Naive thymus-derived CD8-positive, alpha-beta T cell (primary cell): Measurements from ENCODE around the gene PRXL2B. TPM values are rescaled to one million over a fixed set of nuclear protein-coding genes. Genes with fewer than 3 reads are reported as not detected.
A peak's percentile ranks its signal among the peaks of the same experiment; 100 is the strongest.

Source experiments
- ATAC-seq, 2 donors: fragments of 150-1000 bp; cut with Tn5 transposase in 1 of 2; sonication (Bioruptor Pico), chemical (Tn5 transposase) in 1 of 2; 1 replicate in 1 of 2; 2 replicates in 1 of 2; pipeline ENCODE4 v1.10.0; 2021; ENCODE audit warnings: mild to moderate bottlenecking in 2 of 2, moderate library complexity in 2 of 2
- POLR2A ChIA-PET: fragments of 350-600 bp; sonication (Branson Sonifier 250); formaldehyde crosslinking; loops from one replicate; lab custom pipeline; 2021; ENCODE audit warnings: antibody characterized with exemption; lab: Charles Lee
- DNase-seq, 10 donors: peaks; one replicate each; pipeline versions ENCODE4 v3.0.0 to v3.0.0-alpha.2; 2020 to 2022
- H3K27ac Mint-ChIP-seq, 10 donors: one replicate each; pipeline ENCODE4 v1.8.0; 2020 to 2022; ENCODE audit warnings: mild to moderate bottlenecking in 10 of 10, mixed read lengths in 10 of 10, moderate library complexity in 4 of 10, inconsistent platforms in 1 of 10
- H3K27me3 Mint-ChIP-seq, 5 donors: one replicate each; pipeline ENCODE4 v1.8.0; 2021 to 2022; ENCODE audit warnings: mixed read lengths in 5 of 5
- H3K36me3 Mint-ChIP-seq, 3 donors: one replicate each; pipeline ENCODE4 v1.8.0; 2020 to 2022; ENCODE audit warnings: mixed read lengths in 3 of 3, mild to moderate bottlenecking in 2 of 3, inconsistent platforms in 1 of 3
- H3K4me1 Mint-ChIP-seq, 4 donors: one replicate each; pipeline ENCODE4 v1.8.0; 2021 to 2022; ENCODE audit warnings: mixed read lengths in 4 of 4
- H3K4me3 Mint-ChIP-seq, 10 donors: one replicate each; pipeline ENCODE4 v1.8.0; 2020 to 2022; ENCODE audit warnings: mild to moderate bottlenecking in 10 of 10, mixed read lengths in 10 of 10, moderate library complexity in 6 of 10, inconsistent platforms in 1 of 10
- H3K9me3 Mint-ChIP-seq, 9 donors: one replicate each; pipeline ENCODE4 v1.8.0; 2020 to 2022; ENCODE audit warnings: mixed read lengths in 9 of 9, mild to moderate bottlenecking in 3 of 9, inconsistent platforms in 1 of 9, moderate library complexity in 1 of 9
- polyA plus RNA-seq, 3 donors: library from polyadenylated mRNA; unstranded; fragments of 300-500 nt; fragmentation: Illumina TruSeq; gene quantifications; one replicate each; pipeline ENCODE4 v1.2.3, GENCODE V29; 2021
- total RNA-seq, 8 experiments: library from RNA in 2 of 8; stranded (reverse) in 2 of 8; gene quantifications; one replicate each; pipeline ENCODE4 v1.2.3 and lab custom pipeline; 2021 to 2026

The PRXL2B gene
- total and polyA plus RNA-seq, 5 experiments from 2014 or later, result 20.6 to 45.4 (median 37.5) TPM

DNA sequence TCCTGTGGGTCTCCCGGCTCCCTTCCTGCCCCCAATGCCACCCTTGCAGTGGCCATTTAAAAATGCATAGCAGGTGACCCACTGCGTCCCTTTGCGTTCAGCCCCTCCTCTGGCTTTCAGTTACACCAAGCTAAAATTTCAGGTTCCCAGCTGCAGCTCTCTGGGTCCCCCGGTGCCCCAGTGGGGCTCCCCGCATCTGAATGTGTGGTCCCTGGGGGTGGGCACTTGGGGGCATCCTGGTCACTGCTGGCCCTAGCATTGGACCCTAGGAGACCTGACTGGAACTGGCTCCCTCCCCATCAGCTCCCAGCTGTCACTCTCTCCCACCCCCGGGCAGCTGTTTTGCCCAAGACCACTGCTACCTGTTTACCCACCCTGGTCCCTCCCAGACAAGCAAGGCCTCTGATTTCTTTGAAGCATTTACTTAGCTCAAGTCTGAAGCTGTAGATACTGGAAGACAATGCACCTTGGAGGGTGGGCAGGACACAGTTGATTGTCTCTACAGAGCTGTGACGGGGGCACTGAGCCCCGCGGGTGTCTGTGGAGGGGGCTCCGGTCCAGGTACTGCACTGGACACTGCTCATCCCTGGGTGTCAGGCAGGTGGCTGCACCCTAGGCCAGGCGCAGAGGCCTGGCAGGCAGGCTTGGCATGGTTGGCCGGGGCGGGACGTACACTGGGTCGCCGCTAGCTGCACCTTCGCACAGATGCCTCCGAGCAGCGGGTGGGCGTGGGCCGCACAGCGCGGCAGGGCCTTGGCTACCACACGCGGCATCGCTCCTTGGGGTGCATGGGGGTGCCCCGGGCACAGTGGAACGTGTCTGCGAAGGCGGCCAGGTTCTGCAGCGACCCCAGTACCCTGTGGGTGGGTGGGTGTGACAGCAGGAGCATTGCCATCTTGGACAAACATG is 3.9 kb downstream of the PRXL2B start:
- ATAC-seq (no peak), DNase-seq (peak in 1 of 10 donors; percentile 60)
- H3K4me1 Mint-ChIP-seq, result peaks cover 0 to 25% (median 13%) of the 10 kb centered on the region in 4 donors
- no peaks in the 10 kb centered on the region for H3K9me3 Mint-ChIP-seq
- H3K27ac Mint-ChIP-seq, result peak overlapping the region in 3 of 10 donors; percentile 14 to 70 (median 68)
- POLR2A ChIA-PET, result no interaction called here
- H3K4me3 Mint-ChIP-seq, result peak overlapping the region in 1 of 10 donors; percentile 41
- no peaks in the 10 kb centered on the region for H3K27me3 Mint-ChIP-seq
- peaks cover 0 to 11% (median 3%) of the 10 kb centered on the region in 3 donors for H3K36me3 Mint-ChIP-seq

DNA sequence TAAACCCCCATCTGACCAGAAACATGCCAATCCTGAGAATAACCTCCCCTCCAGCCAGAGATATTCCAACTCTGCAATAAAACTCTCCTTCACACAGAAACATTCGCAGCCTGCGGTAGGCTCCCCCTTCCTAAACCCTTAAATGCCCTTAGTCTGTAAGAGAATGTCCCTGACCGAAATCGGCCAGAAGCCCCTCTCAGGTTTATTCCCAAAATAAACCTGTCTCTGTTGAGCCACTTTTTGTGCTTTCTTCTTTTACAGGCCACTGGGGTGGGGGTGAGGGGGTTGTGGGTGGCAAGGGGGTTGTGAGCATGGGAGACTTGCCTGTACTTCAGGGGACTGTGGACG is 4.6 kb downstream of the PRXL2B start:
- Mint-ChIP-seq H3K36me3 (peaks cover 0 to 11% (median 3%) of the 10 kb centered on the region in 3 donors), H3K27me3 (peaks cover 0 to 1% (median 0%) of the 10 kb centered on the region in 5 donors), H3K27ac (peak overlapping the region in 4 of 10 donors; percentile 1 to 74 (median 69)), H3K9me3 (no peaks in the 10 kb centered on the region), H3K4me1 (peaks cover 0 to 22% (median 13%) of the 10 kb centered on the region in 4 donors), H3K4me3 (peak overlapping the region in 2 of 10 donors; percentile 2 to 29)
- ATAC-seq, result no peak
- POLR2A ChIA-PET, result interaction anchor here (1.0 kb wide), 1 partner anchor 43 kb away, joined by 3 read pairs; no protein-coding TSS in a partner anchor
- DNase-seq, result peak in 1 of 10 donors; percentile 13

DNA sequence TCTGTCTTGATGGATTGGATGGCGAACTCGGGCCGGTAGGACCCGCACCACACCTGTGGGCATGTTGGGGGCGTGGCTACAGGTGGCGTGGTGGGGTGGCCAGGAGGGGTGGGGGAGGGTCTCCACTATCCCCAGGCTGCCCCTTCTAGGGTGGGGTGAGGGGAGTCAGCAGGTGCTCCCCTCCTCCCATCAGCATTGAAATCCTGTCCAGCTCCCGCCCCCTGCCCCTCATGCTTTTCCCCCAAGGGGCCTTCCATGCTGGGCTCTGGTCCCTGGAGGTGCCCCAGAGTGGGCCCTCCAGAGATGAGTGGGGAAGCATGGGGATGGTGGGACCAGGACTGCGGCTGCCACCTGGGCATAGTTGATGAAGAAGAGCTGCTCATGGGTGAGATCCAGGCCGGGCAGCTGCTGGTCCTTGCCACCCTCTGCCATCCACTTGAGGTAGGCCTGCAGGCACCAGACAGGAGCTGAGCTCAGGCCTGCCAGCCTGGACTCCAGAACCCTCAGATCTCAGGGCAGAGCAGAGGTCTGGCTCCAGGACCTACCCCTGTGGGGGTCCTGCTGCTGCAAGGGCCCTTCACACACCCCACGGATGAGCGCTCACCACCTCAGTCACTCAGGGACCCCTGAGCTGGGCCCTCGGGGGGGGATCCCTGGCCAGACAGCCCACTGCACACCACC is 5.1 kb downstream of the PRXL2B start:
- ATAC-seq (no peak), DNase-seq (peak in 1 of 10 donors; percentile 42)
- peaks cover 0 to 22% (median 13%) of the 10 kb centered on the region in 4 donors for H3K4me1 Mint-ChIP-seq
- H3K9me3 Mint-ChIP-seq, result no peaks in the 10 kb centered on the region
- peak overlapping the region in 3 of 10 donors; percentile 15 to 53 (median 46) for H3K27ac Mint-ChIP-seq
- H3K36me3 Mint-ChIP-seq, result peaks cover 0 to 11% (median 3%) of the 10 kb centered on the region in 3 donors
- peak overlapping the region in 7 of 10 donors; percentile 6 to 57 (median 51) for H3K4me3 Mint-ChIP-seq
- peaks cover 0 to 1% (median 0%) of the 10 kb centered on the region in 5 donors for H3K27me3 Mint-ChIP-seq
- POLR2A ChIA-PET, result interaction anchor here (1.0 kb wide), 1 partner anchor 43 kb away, joined by 3 read pairs; no protein-coding TSS in a partner anchor

DNA sequence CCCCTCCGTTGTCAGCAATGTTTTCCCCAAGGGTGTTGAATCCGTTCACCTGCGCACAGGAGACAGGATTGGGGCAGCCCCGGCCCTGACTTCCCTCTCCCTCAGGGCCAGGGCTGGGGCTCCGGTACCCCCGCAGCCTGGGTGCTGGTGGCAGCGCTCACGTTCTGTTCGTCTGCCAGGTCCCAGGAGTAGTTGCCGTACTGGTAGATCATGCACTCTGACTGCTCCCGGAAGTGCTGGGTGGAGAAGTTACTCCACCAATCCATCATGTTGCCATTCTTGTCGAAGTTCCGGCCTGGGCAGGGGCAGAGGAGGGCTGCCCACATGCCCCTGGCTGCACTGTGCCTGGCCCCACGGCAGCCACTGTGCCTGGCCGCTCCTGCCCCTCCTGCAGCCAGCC is 6.1 kb downstream of the PRXL2B start:
- Mint-ChIP-seq H3K4me1 (peaks cover 0 to 21% (median 12%) of the 10 kb centered on the region in 4 donors), H3K27ac (peak overlapping the region in 8 of 10 donors; percentile 47 to 90 (median 81)), H3K9me3 (no peaks in the 10 kb centered on the region), H3K36me3 (peaks cover 0 to 11% (median 3%) of the 10 kb centered on the region in 3 donors), H3K4me3 (peak overlapping the region; percentile 26 to 83 (median 62)), H3K27me3 (peaks cover 0 to 1% (median 0%) of the 10 kb centered on the region in 5 donors)
- ATAC-seq (peak; percentile 73 to 76), DNase-seq (peak in 3 of 10 donors; percentile 21 to 46 (median 27))
- POLR2A ChIA-PET, result no interaction called here

DNA sequence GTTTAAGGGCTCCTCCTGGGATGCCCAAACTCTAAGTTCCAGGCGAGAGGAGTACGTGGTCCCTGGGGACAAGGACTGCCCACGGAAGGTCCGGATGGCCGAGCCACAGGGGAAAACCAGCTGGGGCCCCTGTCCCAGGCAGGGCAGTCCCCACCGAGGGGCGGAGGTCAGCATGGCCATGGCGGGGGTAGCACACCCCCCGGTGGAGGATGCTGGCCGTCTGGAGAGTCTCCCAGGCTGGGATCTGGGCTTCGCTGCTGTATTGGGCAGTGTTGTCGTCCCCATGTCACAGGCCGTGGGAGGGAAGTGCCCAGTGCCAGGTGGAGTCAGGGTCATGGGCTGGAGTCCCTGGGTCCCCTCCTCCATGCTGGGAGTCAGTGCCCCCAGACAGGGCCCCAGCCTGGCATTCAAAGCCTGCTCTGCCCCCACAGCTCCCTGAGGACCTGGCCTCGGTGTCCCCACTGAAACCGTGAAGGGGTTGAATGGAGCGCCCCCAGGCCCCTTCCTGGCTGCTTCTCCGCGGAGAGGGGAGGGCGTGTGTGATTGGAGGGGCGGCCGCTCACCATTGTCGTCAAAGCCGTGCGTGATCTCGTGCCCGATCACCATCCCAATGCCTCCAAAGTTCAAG is 6.8 kb downstream of the PRXL2B start:
- DNase-seq (peak in 1 of 10 donors; percentile 52), ATAC-seq (no peak)
- POLR2A ChIA-PET, result no interaction called here
- Mint-ChIP-seq H3K4me3 (no peak overlapping the region), H3K36me3 (peaks cover 0 to 11% (median 3%) of the 10 kb centered on the region in 3 donors), H3K4me1 (peaks cover 0 to 22% (median 12%) of the 10 kb centered on the region in 4 donors), H3K9me3 (peaks cover 0 to 2% (median 0%) of the 10 kb centered on the region in 9 donors), H3K27me3 (peaks cover 0 to 1% (median 0%) of the 10 kb centered on the region in 5 donors), H3K27ac (peak overlapping the region in 3 of 10 donors; percentile 82 to 90 (median 82))

DNA sequence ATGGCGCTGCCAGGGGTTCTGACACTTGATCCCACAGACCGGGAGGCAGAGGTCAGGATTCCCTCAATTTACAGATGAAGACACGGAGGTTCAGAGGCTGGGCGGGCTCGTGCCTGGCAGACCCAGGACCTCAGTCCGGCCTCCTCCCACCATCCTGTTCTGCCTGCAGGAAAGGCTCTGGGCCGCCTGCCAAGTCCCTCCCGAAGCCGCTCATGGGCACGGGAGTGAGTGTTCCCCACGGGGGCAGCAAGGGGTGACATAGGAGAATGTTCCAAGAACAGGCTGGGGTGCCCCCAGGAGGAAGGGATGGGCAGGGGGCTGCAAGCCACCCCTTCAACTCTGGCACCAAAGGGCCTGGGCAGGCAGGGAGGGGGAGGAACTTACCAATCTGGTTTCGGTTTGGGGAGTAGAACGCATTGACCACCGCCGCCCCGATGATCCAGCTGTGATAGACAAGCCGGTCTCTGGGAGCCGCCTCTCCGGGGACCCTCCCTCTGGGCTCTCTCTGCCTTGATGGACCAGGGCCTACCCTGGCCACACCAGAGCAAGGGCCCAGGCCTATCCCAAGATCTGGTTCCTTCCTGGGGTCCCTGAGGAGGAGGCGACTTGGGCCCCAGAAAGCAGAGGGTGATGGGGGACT is 7.5 kb downstream of the PRXL2B start:
- peaks cover 0 to 9% (median 3%) of the 10 kb centered on the region in 3 donors for H3K36me3 Mint-ChIP-seq
- DNase-seq, result peak in 1 of 10 donors; percentile 55
- POLR2A ChIA-PET, result no interaction called here

DNA sequence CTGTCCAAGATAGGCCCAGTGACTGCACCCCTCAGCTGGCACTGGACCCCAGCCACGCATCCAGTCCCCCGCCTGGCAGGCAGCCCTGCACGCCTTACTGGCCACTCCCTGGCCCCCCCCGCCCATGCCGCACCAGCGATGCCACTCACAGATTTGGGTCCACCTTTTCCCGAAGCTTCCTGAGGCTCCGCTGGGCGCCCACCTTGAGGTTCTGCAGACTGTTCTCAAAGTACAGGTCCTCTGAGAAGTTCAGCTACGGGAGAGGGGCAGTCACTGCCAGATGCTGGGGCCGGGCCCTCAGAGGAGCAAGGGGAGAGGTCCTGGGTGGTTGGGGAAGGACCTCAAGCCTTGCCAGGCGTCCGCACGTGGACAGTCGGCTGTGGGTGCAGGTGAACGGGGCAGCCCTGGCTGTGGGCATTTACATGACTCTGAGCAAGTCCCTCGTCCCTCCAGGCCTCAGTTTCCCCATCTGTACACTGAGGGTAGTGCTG is 8.1 kb downstream of the PRXL2B start:
- Mint-ChIP-seq H3K27me3 (peaks cover 0 to 1% (median 0%) of the 10 kb centered on the region in 5 donors), H3K27ac (no peak overlapping the region), H3K4me1 (peaks cover 0 to 22% (median 11%) of the 10 kb centered on the region in 4 donors), H3K36me3 (peaks cover 0 to 4% (median 0%) of the 10 kb centered on the region in 3 donors), H3K9me3 (peaks cover 0 to 9% (median 2%) of the 10 kb centered on the region in 9 donors), H3K4me3 (no peak overlapping the region)
- no peak for ATAC-seq
- peak in 1 of 10 donors; percentile 22 for DNase-seq
- POLR2A ChIA-PET, result no interaction called here

More for the DNA sequence above, 7.5 kb downstream of the PRXL2B start:
- peaks cover 0 to 9% (median 2%) of the 10 kb centered on the region in 9 donors for H3K9me3 Mint-ChIP-seq
- ATAC-seq, result no peak
- no peak overlapping the region for H3K27ac Mint-ChIP-seq
- peaks cover 0 to 1% (median 0%) of the 10 kb centered on the region in 5 donors for H3K27me3 Mint-ChIP-seq
- peaks cover 0 to 22% (median 12%) of the 10 kb centered on the region in 4 donors for H3K4me1 Mint-ChIP-seq
- no peak overlapping the region for H3K4me3 Mint-ChIP-seq

DNA sequence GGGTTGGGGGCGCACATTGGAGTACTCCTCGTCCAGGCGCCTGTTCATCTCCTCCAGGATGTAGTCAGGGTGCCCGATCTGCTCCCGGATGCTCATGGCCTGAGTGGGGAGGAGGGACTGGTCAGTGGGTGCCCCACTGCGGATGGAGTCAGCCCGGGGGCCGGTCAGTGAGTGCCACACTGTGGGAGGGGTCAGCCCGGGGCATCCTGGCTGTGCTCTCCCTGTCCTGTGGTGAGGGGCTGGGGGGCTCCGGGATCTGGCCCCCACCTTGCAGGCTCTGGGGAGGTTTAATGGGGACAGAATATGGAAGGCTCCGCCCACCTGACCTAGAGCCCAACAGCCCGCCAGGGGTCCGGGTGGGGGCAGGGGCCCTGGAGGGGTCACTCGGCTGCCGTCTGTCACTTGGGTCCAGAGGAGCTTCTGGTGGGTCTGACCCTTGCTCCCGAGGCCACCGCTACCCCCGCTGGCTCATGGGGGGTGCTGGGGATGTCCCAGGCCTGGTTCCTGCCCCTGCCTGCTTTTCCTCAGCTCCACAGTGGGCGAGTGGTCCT is 8.8 kb downstream of the PRXL2B start:
- DNase-seq (peak in 1 of 10 donors; percentile 50), ATAC-seq (no peak)
- peaks cover 0 to 22% (median 11%) of the 10 kb centered on the region in 4 donors for H3K4me1 Mint-ChIP-seq
- POLR2A ChIA-PET, result no interaction called here
- peaks cover 0 to 1% (median 0%) of the 10 kb centered on the region in 5 donors for H3K27me3 Mint-ChIP-seq
- H3K36me3 Mint-ChIP-seq, result peaks cover 0 to 1% (median 0%) of the 10 kb centered on the region in 3 donors
- H3K27ac Mint-ChIP-seq, result no peak overlapping the region
- H3K9me3 Mint-ChIP-seq, result peaks cover 0 to 9% (median 2%) of the 10 kb centered on the region in 9 donors
- no peak overlapping the region for H3K4me3 Mint-ChIP-seq

DNA sequence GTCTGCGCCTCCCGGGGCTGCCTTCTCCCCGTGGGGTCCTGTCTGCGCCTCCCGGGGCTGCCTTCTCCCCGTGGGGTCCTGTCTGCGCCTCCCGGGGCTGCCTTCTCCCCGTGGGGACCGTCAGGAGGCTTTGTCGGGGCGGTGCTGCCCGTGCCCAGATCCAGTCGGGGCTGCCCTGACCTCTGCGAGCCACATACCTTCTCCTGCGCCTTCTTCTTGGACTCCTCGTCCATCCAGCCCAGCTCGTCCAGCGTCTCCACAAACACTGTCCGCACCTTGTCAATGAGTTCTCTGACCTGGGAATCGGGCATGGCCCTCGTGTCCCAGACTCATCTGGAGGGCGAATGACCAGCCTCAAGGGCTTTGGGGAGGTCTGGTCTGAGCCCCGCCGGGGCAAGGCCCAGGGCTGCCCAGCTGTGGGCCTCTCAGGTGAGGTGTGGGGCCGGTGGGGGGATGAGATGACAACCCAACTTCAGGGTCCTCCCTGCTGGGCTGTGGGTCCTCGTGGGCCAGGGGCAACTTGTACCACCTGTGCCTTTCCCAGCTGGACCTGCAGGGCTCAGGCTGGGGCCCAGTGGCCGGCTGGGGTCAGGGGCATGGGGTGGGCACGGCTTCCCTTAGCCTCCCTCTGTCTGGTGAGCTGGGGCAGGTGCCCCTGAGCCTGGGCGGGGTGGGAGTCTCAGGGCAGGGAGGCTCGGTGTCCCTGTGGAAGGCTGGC is 9.4 kb downstream of the PRXL2B start:
- H3K4me1 Mint-ChIP-seq, result peaks cover 0 to 21% (median 11%) of the 10 kb centered on the region in 4 donors
- DNase-seq, result peak in 1 of 10 donors; percentile 16
- peaks cover 0 to 1% (median 0%) of the 10 kb centered on the region in 5 donors for H3K27me3 Mint-ChIP-seq
- no peak overlapping the region for H3K4me3 Mint-ChIP-seq
- H3K9me3 Mint-ChIP-seq, result peaks cover 0 to 9% (median 2%) of the 10 kb centered on the region in 9 donors
- ATAC-seq, result no peak
- H3K27ac Mint-ChIP-seq, result no peak overlapping the region
- no peaks in the 10 kb centered on the region for H3K36me3 Mint-ChIP-seq
- POLR2A ChIA-PET, result no interaction called here

DNA sequence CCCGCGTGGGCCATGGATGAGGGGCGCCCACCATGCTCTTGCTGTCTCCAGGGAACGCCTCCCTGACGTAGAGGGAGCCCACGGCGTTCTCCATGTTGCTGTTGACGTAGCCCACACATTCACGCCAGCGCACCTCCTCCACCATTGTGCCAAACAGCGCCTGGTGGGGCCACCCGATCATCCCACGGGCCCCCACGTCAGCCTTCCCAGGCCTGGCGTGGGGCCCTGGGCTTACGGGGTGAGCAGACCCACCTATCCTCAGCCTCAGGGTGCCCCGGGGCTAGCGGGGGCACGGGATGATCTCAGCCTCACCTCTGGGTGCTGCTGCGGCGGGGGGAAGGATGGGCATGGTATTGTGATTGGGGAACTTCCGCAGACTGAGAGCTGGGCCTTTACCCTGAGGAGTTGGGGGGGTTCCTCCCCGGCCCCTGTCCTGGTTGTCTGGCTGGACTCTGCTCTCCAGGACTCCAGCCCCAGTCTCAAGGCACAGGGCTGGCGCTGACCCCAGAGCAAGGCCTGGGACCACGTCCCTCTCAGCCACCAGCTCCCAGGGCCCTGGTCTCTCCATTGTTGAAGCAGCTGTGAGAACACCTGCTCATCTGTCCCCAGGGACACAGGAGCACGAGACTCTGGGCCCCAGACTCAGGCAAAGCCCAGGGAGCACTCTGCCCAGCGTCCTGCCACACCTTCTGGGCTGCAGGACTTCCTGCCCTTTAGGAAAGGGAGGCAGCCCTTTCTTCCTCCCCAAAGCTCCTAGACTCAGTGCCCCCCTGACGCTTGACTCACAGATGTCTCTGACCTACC is 10.2 kb downstream of the PRXL2B start:
- no peak for ATAC-seq
- POLR2A ChIA-PET, result no interaction called here
- Mint-ChIP-seq H3K27ac (peak overlapping the region in 1 of 10 donors; percentile 57), H3K4me3 (no peak overlapping the region), H3K27me3 (peaks cover 0 to 1% (median 0%) of the 10 kb centered on the region in 5 donors), H3K36me3 (no peaks in the 10 kb centered on the region), H3K4me1 (peaks cover 0 to 14% (median 7%) of the 10 kb centered on the region in 4 donors), H3K9me3 (peaks cover 0 to 9% (median 2%) of the 10 kb centered on the region in 9 donors)
- DNase-seq, result no peak
